Measurements from ENCODE around the gene QARS1.

Gene QARS1

DNA sequence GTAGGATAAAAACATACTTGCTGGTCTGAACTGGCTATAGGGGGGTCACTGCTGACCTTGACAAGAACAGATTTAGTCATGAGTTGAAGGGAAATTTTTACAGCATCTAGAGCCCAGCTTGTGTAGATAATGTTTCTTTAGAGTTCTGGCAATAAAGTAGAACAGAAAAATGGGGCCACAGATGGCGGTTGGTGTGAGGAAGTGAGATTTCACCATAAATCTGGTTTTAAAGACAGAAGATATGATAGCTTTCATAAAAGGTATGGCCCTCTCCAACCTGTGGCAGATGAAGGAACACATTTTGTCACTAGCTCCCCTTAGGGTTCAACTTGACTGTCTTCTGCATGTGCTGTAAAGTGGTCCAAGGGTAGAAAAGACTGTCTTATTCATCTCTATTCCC lies 51.0 kb downstream of the QARS1 start:
- no peak for DNase-seq (ENCODE audit: low spot score)

Data from hematopoietic multipotent progenitor cell treated with erythropoietin and hydrocortisone succinate and interleukin-3 and kit ligand, for 15 days (in vitro differentiated cells).